K562 (cell line): ENCODE results near the gene CCDC70. TPM values are rescaled to one million over a fixed set of nuclear protein-coding genes. Genes with fewer than 3 reads are reported as not detected.

Experiments used
- ATAC-seq: fragments of 200-7000 bp; cut with Tn5 transposase; 3 replicates; pipeline ENCODE4 v1.9.1; 2020; ENCODE audit warnings: moderate library complexity
- BruUV-seq: library from RNA; stranded (reverse); fragments of 400-500 nt; replicated peaks from 2 replicates; lab custom pipeline; 2021; lab: Mats Ljungman, UMichigan
- CTCF ChIA-PET: fragments of 300-600 bp; formaldehyde crosslinking; extraction: SDS; loops from one replicate; lab custom pipeline; 2021; ENCODE audit warnings: low intra/inter-chr PET ratio; lab: Yijun Ruan, JAX
- POLR2A ChIA-PET: fragments of 300-600, 350-650 bp; sonication (Branson Sonifier 250); formaldehyde crosslinking; extraction: SDS; loops from one replicate; lab custom pipeline; 2021; ENCODE audit warnings: antibody characterized with exemption, inconsistent platforms; lab: Yijun Ruan, JAX
- DNase-seq, 4 experiments: peaks; one replicate each; pipeline versions ENCODE4 v3.0.0 to v3.0.0-alpha.2; 2011 to 2018; ENCODE audit warnings: low spot score in 3 of 4, mixed read lengths in 3 of 4; ENCODE audit errors: extremely low read depth in 1 of 4
- FAIRE-seq: peaks from 2 replicates; lab custom pipeline; 2011; peaks lifted over from hg19 to GRCh38; lab: Jason Lieb, UNC
- H2AFZ ChIP-seq: 2 replicates; pipeline ENCODE4 v1.6.0; 2011; ENCODE audit warnings: low read depth, low read length, control low read depth, inconsistent platforms
- H3K27ac ChIP-seq: fragments of 200-600 bp; 3 replicates; pipeline ENCODE4 v1.8.0; 2011; ENCODE audit warnings: low read depth, mild to moderate bottlenecking, control low read depth, inconsistent platforms, low read length, moderate library complexity, mixed read lengths; ENCODE audit errors: extremely low read depth
- H3K27me3 ChIP-seq, 2 experiments: fragments of 300-600 bp in 1 of 2; 2 replicates in 1 of 2; 3 replicates in 1 of 2; pipeline versions ENCODE4 v1.6.0 to v1.8.0; 2011; ENCODE audit warnings: inconsistent platforms in 2 of 2, low read length in 2 of 2, mild to moderate bottlenecking in 1 of 2, mixed read lengths in 1 of 2, moderate library complexity in 1 of 2; ENCODE audit not compliant: control insufficient read depth in 2 of 2, insufficient read depth in 2 of 2
- H3K36me3 ChIP-seq: fragments of 300-600 bp; 3 replicates; pipeline ENCODE4 v1.8.0; 2011; ENCODE audit warnings: mild to moderate bottlenecking, low read length, inconsistent platforms; ENCODE audit not compliant: control insufficient read depth, insufficient read depth
- H3K4me1 ChIP-seq, 2 experiments: fragments of 200-600 bp in 1 of 2; replicated peaks in 1 of 2; 2 replicates in 1 of 2; 3 replicates in 1 of 2; pipeline versions ENCODE4 v1.5.1 to v1.8.0; 2011; ENCODE audit warnings: inconsistent platforms in 2 of 2, low read length in 2 of 2, mild to moderate bottlenecking in 1 of 2, mixed read lengths in 1 of 2, moderate library complexity in 1 of 2; ENCODE audit not compliant: control insufficient read depth in 2 of 2, insufficient read depth in 2 of 2
- H3K4me2 ChIP-seq: 2 replicates; pipeline ENCODE4 v1.6.1; 2011; ENCODE audit warnings: low read length, control low read depth, inconsistent platforms, mixed read lengths; ENCODE audit not compliant: insufficient read depth
- H3K4me3 ChIP-seq: fragments of 200-600 bp; sonication (generic), shearing (Covaris generic); 2 replicates; pipeline ENCODE4 v1.5.1; 2016; ENCODE audit warnings: control low read depth, inconsistent platforms
- H3K79me2 ChIP-seq: fragments of 200-600 bp; 3 replicates; pipeline ENCODE4 v1.8.0; 2011; ENCODE audit warnings: low read length, inconsistent platforms; ENCODE audit not compliant: control insufficient read depth, insufficient read depth
- H3K9ac ChIP-seq, 2 experiments: 2 replicates each; pipeline versions ENCODE4 v1.6.0 to v1.6.1; 2011; ENCODE audit warnings: low read depth in 2 of 2, low read length in 2 of 2, control low read depth in 1 of 2, inconsistent platforms in 1 of 2, mild to moderate bottlenecking in 1 of 2, mixed read lengths in 1 of 2; ENCODE audit not compliant: insufficient read depth in 1 of 2
- H3K9me1 ChIP-seq: one replicate; pipeline ENCODE4 v1.6.0; 2011; ENCODE audit warnings: inconsistent platforms, mild to moderate bottlenecking, low read length, moderate library complexity; ENCODE audit not compliant: control insufficient read depth, insufficient read depth
- H3K9me3 ChIP-seq: replicated peaks from 2 replicates; pipeline ENCODE4 v1.5.1; 2011; ENCODE audit warnings: low read depth, low read length, inconsistent platforms; ENCODE audit not compliant: control insufficient read depth, insufficient read depth
- H4K20me1 ChIP-seq: replicated peaks from 2 replicates; pipeline ENCODE4 v1.6.1; 2011; ENCODE audit warnings: low read length, inconsistent platforms, mixed read lengths; ENCODE audit not compliant: control insufficient read depth, insufficient read depth
- KLF13 ChIP-seq: fragments of 450-650 bp; IDR thresholded peaks from 2 replicates; pipeline ENCODE4 v1.6.1; 2016; ENCODE audit warnings: missing genetic modification characterization, low read depth, mild to moderate bottlenecking, missing compliant biosample characterization, moderate library complexity, borderline replicate concordance
- NFXL1 ChIP-seq: fragments of 450-650 bp; formaldehyde crosslinking; IDR thresholded peaks from 2 replicates; pipeline ENCODE4 v1.4.0; 2021; ENCODE audit warnings: mild to moderate bottlenecking
- SMARCB1 ChIP-seq: IDR thresholded peaks from 2 replicates; pipeline ENCODE4 v1.6.1; 2011; ENCODE audit warnings: improper control_type of control experiment, low read depth; ENCODE audit not compliant: insufficient read length
- SMC3 ChIP-seq: conservative IDR thresholded peaks from 2 replicates; pipeline ENCODE4 v1.6.1; 2011; ENCODE audit warnings: low read depth, low read length, improper control_type of control experiment; ENCODE audit not compliant: insufficient read depth
- ZNF3 ChIP-seq: fragments of 250-450 bp; sonication (Bioruptor Pico); IDR thresholded peaks from 2 replicates; pipeline ENCODE4 v1.5.0; 2021; ENCODE audit warnings: mild to moderate bottlenecking, moderate library complexity
- ZNF57 ChIP-seq: fragments of 450-650 bp; formaldehyde crosslinking; IDR thresholded peaks from 2 replicates; pipeline ENCODE4 v1.4.0; 2020; ENCODE audit warnings: mild to moderate bottlenecking, moderate library complexity
- WGBS: fragments of 100-300 bp; shearing (Covaris generic); methylation state at CpG from one replicate; pipeline ENCODE4 v1.1.6; 2016; ENCODE audit warnings: low coverage, mixed read lengths; ENCODE audit not compliant: insufficient coverage; ENCODE audit errors: missing lambda C conversion rate; 5-methylcytosine and 5-hydroxymethylcytosine counted together
- in situ Hi-C: fragments of 300-500 bp; cut with MboI; formaldehyde crosslinking; loops from 4 replicates; pipeline ENCODE4 v1.15.0; 2018; ENCODE audit warnings: inconsistent platforms, mixed read lengths
- intact Hi-C: fragments of 100-400 bp; cut with micrococcal nuclease; formaldehyde crosslinking; loops from 2 replicates; pipeline ENCODE4 v1.14.2; 2022
- polyA plus RNA-seq, 8 experiments: library from polyadenylated mRNA; depleted of rRNA in 4 of 8; stranded (reverse) in 5 of 8; unstranded in 3 of 8; fragments of >200 nt; fragmentation: Nextera tagmentation in 2 of 8; fragmentation: Illumina TruSeq in 1 of 8; extraction: Ambion mirVana in 2 of 8; extraction: Trizol in 1 of 8; gene quantifications; 2 replicates each; pipeline versions ENCODE4 v1.2.1 to v1.2.3, GENCODE V29; 2011 to 2014; ENCODE audit warnings: inconsistent platforms in 1 of 8, missing spikeins in 1 of 8
- total RNA-seq, 7 experiments: library from RNA; depleted of rRNA in 6 of 7; stranded (reverse); fragments of >200 nt in 6 of 7; fragmentation: Illumina TruSeq in 2 of 7; extraction: Trizol in 2 of 7; gene quantifications; 2 replicates each; pipeline versions ENCODE4 v1.2.1 to v1.2.3, GENCODE V29; 2011 to 2021; ENCODE audit warnings: low replicate concordance in 1 of 7
- TF ChIP-seq, protein P1 (sequence below): fragments of 250-450 bp; sonication (Bioruptor Pico); IDR thresholded peaks from 2 replicates; pipeline ENCODE4 v1.8.0; 2021; ENCODE audit warnings: borderline replicate concordance, mild to moderate bottlenecking, moderate library complexity; ENCODE audit not compliant: poor library complexity, severe bottlenecking
- TF ChIP-seq, protein P2 (sequence below): fragments of 450-650 bp; formaldehyde crosslinking; conservative IDR thresholded peaks from 2 replicates; pipeline ENCODE4 v1.4.0; 2022; ENCODE audit warnings: mild to moderate bottlenecking, missing genetic modification characterization
- TF ChIP-seq, protein P3 (sequence below): fragments of 250-450 bp; sonication (Bioruptor Pico); IDR thresholded peaks from 2 replicates; pipeline ENCODE4 v1.4.0; 2020; ENCODE audit warnings: mild to moderate bottlenecking, moderate library complexity

Gene CCDC70
- total and polyA plus RNA-seq, 9 of the 15 experiments (the other 6 are each of a cell fraction or from before 2014, with no cell fraction given) = not detected

DNA sequence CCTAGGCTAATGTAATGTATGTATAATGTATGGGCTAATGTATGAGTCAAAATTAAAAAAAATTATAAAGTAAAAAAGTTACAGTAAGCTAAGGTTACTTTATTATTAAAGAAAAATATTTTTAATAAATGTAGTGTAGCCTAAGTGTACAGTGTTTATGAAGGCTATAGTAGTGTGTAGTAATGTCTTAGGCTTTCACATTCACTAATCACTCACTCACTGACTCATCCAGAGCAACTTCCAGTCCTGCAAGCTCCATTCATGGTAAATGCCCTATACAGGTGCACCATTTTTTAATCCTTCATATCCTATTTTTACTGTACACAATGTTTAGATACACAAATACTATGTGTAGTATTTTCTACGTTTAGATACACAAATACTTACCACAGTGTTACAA lies 15.0 kb upstream of the CCDC70 start (continued):
- TF ChIP-seq SMARCB1 = no peak
- no peak for TF ChIP-seq NFXL1 (CRISPR knock-in tag)

DNA sequence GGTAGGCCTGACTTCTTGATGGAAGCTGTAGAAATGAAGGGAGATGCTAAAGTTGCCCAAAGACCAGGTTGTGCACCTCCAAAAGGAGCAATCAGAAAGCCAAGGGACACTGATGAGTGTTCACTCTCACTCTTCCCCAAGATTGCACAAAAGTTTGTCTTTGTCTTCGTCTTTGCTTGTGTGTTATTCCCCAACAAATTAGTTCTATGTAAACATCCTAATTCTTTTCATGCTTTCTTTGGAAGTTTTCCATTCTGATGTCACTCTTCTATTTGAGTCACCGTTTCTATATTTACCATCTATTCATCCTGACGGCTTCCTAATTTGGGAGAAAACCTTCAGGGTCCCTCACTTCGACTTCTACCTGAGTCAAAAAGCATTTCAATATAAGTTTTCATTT lies 13.1 kb upstream of the CCDC70 start:
- CTCF ChIA-PET = no interaction called here
- TF ChIP-seq SMARCB1 (no peak), ZNF3 (CRISPR knock-in tag) (no peak), SMC3 (no peak), ZNF57 (no peak), KLF13 (tag) (no peak)
- TF ChIP-seq, protein P1, sequence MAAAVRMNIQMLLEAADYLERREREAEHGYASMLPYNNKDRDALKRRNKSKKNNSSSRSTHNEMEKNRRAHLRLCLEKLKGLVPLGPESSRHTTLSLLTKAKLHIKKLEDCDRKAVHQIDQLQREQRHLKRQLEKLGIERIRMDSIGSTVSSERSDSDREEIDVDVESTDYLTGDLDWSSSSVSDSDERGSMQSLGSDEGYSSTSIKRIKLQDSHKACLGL = no peak
- TF ChIP-seq, protein P2, sequence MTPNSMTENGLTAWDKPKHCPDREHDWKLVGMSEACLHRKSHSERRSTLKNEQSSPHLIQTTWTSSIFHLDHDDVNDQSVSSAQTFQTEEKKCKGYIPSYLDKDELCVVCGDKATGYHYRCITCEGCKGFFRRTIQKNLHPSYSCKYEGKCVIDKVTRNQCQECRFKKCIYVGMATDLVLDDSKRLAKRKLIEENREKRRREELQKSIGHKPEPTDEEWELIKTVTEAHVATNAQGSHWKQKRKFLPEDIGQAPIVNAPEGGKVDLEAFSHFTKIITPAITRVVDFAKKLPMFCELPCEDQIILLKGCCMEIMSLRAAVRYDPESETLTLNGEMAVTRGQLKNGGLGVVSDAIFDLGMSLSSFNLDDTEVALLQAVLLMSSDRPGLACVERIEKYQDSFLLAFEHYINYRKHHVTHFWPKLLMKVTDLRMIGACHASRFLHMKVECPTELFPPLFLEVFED (CRISPR knock-in tag) = no peak
- TF ChIP-seq, protein P3, sequence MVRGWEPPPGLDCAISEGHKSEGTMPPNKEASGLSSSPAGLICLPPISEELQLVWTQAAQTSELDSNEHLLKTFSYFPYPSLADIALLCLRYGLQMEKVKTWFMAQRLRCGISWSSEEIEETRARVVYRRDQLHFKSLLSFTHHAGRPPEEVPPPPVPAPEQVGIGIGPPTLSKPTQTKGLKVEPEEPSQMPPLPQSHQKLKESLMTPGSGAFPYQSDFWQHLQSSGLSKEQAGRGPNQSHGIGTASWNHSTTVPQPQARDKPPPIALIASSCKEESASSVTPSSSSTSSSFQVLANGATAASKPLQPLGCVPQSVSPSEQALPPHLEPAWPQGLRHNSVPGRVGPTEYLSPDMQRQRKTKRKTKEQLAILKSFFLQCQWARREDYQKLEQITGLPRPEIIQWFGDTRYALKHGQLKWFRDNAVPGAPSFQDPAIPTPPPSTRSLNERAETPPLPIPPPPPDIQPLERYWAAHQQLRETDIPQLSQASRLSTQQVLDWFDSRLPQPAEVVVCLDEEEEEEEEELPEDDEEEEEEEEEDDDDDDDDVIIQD (CRISPR knock-in tag) = no peak
- BruUV-seq = no TSS peak
- Histone ChIP-seq H3K9me3 (no peaks in the 10 kb centered on the region), H3K4me2 (no peak overlapping the region), H2AFZ (no peak overlapping the region), H3K9me1 (no peaks in the 10 kb centered on the region), H3K27me3 (no peaks in the 10 kb centered on the region), H3K36me3 (no peaks in the 10 kb centered on the region), H3K9ac (no peak overlapping the region), H4K20me1 (no peaks in the 10 kb centered on the region), H3K27ac (no peak overlapping the region), H3K79me2 (no peaks in the 10 kb centered on the region), H3K4me1 (peaks cover 0 to 6% of the 10 kb centered on the region in 2 experiments; a peak in 3 of 5 replicates), H3K4me3 (no peak overlapping the region)
- in situ Hi-C loops = no loop called here
- WGBS = 35% methylated on average over 4 of the region's 4 CpGs
- DNase-seq (no peak), ATAC-seq (no peak), FAIRE-seq (no peak)
- POLR2A ChIA-PET = no interaction called here
- intact Hi-C loops = loop anchor here (1.0 to 5.0 kb wide), 2 partner anchors 33 to 279 kb away; partner anchors contain the start of gene NEK5
